Activated gamma-delta T cell treated with Interleukin-2 at 50 U/mL for 16 hours (primary cell): ENCODE data around the gene STX5.
"Not testable (repeated sequence)": the region's sequence is repeated elsewhere in the genome, so short reads cannot be mapped to it uniquely, and the experiment has no call there.

Experiments
- DNase-seq: peaks from one replicate; pipeline ENCODE4 v3.0.0-alpha.2; 2020

STX5 gene

DNA sequence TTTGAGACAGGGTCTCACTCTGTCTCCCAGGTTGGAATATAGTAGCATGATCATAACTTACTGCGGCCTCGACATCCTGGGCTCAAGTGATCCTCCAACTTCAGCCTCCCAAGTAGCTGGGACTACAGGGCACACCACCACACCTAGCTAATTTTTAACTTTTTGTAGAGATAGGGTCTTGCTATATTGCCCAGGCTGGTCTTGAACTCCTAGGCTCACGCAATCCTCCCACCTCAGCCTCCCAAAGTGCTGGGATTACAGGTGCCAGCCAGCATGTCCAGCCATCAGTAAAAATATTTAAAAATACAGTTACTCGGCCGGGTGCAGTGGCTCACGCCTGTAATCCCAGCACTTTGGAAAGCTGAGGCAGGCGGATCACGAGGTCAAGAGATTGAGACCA, 3.7 kb downstream of the STX5 start:
- DNase-seq, result not testable (repeated sequence)

DNA sequence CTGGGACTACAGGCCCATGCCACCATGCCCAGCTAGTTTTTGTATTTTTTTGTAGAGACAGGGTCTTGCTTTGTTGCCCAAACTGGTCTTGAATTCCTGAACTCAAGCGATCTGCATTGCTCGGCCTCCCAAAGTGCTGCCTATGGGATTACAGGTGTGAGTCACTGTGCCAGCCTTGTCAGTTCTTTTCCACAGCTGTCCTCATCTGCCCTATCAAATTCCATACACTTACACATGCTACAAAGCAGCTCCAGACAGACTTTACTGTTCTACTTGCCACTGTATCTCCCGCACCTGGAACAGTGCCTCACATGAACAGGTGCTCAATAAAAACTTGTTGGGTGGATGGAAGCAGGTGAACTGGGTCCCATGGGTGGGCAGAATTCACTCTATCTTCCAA, 8.2 kb downstream of the STX5 start:
- no peak for DNase-seq

DNA sequence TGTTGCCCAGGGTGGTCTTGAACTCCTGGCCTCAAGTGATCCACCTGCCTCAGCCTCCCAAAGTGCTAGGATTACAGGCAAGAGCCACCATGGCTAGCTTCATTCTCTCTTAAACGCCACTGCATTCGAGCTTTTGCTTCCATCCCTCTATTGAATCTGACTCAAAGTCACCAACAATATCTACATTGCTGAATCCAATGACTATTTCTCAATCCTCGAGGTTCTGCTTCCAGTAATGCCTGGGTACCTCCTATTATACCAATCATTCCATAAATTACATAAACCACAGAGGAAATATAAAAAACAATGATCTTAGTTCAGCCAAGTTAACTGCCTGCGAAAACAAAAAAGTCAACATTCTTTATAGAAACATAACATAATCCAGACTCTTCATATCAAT, 14.7 kb downstream of the STX5 start:
- no peak for DNase-seq

DNA sequence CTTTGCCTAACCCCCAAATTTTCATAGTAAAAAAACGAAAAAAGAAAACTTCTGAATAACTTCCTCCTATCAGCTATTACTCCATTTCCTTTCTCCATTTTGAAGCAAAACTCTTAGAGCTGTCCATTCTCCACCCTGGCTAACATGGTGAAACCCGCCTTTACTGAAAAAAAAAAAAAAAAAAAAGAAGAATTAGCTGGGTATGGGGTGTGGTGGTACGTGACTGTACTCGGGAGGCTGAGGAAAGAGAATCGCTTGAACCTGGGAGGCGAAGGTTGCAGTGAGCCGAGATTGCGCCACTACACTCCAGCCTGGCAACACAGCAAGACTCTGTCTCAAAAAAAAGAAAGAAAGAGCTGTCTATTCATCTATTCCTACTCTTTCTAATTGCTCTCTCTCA, 15.3 kb downstream of the STX5 start:
- DNase-seq, result no peak

DNA sequence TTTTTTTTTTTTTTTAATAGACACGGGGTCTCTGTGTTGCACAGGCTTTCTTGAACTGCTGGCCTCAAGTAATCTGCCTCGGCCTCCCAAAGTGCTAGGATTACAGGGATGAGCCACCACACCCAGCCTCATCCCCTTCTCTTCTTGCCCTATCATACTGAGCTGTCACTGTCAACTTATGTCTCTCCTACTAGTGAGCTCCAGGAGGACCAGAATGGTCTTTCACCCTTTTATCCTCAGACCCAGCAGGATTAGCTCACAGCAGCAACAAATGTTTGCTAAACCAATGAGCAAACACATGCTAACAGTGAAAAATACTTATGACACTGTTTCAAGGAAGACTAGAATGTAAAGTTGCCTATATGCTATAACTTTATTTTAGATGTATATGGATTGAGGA, 20.2 kb downstream of the STX5 start:
- no peak for DNase-seq

DNA sequence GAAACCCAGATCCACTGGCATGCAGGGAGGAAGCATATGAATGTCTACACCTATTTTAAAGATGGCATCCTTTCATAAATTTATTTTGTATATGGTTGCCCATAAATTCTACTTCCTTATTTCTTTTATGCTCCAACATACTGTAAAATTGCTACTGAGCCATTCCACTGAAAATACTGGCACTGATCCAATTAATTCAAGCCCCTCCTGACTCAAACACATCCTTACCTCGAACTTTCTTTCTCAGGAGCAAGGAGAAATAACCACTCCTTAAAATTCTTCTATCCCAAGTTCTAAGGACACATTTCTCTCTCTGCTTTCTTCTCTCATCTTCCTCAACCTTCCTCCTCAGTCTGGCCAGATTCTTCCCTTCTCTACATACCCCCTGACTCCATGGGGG, 21.1 kb downstream of the STX5 start:
- no peak for DNase-seq

DNA sequence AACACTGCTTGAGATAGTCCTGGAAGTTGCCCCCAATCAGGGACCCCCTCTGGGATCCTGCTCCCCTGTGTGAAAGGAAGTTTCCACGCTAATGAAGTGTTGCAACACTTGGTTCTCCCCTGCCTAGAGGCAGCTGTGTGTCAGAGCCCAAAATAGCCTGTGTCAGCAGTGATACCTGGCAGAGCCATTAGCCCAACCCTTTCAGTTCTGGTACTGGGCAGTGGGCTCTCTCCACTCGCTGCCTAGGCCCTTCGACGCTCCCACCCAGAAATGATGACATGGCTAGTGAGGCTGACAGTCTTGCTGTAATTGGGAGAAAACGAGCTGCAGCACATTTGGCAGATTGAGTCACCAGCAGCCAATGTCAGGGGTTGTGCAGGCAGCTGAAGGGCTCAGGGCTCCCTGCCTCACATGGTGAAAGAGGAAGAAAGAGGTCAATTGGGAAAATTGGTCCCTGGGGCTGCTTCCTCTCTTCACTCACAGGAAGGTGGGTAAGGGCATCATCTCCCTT, 25.2 kb downstream of the STX5 start:
- no peak for DNase-seq

DNA sequence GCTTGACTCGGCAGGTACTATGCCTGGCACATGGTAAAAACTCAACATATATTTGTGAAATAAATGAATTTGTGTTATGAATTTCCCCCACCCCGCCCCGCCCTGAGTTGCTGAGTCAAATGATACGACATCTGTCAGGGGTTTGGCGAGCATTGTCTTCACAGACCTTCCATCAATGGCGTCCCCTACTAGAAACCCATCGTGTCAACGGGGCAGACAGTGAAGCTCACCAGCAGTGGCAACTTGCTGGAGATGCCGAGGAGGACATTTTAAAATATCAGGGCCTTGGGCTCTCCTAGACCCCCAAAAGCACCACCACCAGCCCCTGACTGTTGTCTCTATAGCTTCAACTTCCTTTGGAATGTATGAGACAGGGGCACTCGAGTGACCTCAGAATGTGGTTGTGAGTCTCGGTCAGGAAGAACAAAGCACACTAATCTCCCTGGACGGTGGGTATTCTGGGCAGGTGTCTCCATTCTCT, 25.9 kb downstream of the STX5 start:
- DNase-seq, result no peak

DNA sequence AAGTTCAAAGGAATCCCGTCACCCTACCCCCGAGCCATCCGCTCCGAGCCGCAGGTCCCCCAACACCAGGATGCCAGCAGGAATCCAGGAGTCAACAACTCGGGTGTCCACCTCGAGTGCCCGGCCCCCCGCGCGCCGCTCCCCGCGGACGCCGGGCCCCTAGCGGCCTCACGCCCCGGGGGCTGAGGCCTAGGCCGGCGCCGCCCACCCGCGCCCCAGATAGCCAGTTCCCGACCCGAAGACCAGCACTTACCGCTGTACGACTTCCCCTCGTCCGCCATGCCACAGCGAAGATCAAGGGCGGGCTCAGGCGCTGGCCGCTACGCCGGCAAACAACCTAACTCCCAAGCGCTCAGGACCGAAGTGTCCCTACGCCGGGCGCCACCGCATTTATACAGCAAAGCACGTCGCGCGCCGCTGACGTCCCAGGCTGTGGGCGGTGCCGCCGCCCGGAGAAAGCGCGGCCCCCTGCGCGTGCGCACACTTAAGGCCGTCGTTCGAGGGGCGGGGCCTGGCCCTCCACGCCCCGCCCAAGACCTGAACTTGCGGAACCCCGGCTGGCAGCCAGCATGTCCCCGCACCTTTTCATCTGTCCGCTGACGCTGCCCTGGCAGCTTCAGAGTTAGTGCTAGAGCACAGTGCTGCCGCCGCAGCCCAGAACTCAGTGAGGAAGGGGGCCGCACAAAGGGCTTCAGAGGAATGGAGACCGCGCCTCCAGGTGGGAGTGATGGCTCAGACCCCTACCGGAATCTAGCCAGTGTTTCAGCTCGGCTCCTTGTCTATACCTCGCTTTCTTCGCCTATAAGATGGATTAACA, 26.6 kb downstream of the STX5 start, which contains the start of gene NXF1:
Gene NXF1, minus strand, starts transcription at position 365 of the 817 bp plus-strand sequence. Its CDS starts 84 bp downstream, at position 281.
- peak; percentile 94 for DNase-seq

DNA sequence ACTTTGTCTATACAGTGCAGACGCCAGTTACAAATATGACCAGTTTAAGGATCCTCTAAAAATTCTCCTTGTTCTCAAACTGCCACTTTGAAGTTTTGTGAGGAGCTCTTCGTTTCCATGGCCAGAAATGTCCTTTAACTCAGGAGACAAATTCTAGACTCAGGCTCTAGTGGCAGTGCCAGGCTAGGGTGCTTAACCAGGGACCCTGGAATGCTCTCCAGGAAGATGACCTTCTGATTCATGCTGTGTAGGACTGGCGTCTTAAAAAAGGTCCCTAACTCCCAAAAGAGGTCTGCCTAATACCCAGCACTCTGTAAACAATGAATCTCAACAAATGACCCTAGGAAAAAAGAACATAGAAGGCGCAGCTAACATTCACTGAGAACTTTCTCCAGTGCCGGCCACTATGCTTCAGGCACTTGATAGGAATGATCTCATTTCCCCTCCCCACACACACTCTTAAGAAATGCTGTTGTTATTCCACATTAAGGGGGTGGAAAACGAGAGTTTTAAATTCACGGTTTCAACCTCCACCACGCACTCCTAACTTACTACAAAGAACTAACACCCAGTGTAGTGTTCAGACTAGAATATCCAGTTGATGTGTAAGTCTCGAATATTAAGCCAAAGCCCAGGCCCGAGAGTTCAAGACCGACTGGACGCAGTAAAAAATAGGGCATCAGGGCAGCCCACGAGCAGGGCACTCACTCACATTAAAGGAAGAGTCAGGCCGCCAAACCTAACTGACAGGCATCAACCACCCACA, 27.4 kb downstream of the STX5 start:
- DNase-seq, result no peak

DNA sequence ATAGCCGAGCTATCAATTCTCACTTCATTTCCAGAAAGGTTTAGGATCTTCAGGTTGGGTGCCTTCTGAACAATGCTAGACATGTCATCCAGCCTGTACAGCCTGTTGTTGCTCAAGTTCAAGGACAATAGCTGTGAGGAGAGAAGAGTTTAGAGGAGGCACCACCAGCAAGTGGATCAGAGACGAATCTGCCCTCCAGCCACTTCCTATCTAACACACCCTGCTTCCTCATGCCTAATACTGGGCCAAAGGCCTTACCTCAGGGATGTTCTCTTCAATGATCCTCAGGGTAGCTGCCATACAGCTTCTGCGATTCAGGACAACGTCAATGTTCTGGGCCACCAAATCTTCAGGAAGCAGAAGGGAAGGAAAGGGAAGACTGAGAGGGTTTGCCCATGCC, 30.8 kb downstream of the STX5 start:
- DNase-seq, result no peak

DNA sequence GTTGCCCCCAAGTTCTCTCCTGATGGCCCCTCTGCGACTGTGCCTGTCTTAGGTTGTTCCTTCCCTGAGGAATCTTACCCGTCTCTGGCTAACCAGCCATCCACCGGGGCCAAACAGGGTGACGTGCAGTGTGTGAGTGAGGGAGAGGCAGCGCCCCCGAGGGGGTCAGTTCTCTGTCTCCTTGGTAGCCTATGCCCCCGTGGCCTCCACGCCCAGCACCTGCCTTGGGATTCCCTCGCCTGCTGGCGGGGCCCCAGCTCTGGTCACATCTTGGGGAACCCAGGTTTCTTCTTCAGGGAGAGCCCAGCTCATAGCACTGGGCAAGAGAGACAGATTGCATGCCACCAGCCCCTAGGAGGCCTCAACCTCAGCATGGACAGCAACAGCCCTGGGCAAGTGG, 32.4 kb downstream of the STX5 start:
- DNase-seq, result no peak

DNA sequence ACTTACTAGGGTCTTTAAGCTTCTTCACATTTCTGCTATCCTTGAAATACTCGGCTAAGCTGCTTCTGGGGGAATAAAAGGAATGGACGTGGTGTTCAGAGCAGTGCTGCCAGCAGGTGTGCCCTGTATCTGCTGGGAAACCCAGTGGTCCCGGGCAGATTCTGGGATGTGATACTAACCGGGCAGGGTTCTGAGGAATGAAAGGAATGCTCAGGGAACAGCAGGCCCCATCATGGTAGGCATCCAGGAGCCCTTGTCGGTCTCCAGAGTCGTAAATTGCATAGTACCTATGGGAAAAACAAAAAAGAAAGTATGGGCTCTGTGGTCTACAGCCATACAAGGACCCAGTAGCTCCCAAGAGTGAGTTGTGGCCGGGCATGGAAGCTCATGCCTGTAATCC, 35.6 kb downstream of the STX5 start:
- no peak for DNase-seq

DNA sequence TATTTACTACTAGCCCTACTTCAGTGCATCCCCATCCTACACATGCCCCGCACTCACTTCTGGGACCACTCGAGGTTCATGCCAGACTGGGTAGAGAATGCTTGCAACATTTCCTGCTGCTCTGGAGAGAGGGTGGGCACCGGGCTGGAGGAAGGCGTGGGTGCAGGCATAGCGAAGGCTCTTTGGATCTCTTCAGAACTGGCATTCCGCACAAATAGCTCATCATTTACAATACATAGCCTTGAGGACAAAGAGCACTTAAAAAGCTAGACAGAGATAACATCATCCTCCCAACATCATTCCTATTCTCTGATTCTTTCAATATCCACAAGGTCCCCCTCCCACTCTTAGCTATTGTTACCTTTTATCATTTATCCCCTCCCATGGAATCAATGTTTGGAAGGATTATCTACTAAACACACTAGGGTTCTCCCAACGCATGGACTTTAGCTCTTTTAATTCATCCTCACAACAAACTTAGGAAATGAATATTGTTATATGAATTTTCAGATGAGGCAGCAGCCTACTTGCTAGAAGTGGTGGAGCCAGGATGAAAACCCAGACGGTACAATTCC, 37.6 kb downstream of the STX5 start:
- DNase-seq, result no peak

DNA sequence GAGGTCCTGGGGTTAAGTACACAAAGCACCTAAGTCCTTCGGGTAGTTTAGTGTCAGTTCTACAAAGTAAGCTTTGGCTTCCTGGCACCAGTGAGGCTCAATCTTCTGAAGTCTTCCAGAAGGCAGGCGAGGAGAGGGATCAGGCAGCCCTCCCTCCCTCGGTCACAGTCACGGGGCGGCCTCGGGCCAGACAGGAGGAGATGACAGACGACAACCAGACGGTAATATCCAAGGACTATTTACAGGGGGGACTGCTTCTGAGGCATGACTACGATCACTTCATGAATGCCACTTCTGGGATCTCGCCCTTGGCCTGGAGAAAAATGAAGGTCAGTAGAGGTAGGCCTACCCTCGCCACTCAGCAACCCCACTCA, 39.7 kb downstream of the STX5 start:
- no peak for DNase-seq

DNA sequence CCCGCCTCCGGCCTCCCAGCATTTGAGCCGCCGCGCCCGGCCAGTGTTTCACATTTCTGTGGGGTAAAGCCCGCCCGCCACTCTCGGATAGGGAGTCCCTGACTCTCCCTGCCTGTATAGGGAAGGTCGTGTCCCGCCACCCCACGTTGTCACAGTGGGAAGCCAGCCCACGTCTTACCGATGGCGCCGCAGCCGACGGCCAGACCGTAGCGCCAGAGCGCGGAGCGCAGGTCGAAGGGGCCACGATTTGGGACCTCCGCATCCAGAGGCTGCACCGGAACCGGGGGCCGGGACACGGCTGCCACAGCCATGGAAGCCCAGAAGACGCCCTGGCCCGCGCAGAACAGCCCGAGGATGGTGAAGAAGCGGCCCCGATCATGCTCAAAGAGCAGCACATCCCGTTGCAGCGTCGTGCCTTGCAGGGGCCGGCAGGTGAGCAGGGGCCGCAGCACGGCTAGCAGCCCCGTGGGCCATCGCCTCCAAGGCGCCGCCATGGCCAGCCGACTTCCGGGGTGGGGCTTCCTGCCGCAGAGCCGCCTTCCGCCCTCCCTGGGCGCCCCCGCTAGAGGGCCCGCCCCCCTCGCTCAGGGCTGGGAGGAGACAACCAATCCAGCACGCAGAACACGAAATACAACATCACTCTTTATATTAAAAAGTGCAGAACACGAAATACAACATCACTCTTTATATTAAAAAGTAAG, 40.2 kb downstream of the STX5 start, which contains the start of gene TMEM223:
Gene TMEM223, minus strand, starts transcription at position 506 of the 701 bp plus-strand sequence. Its CDS starts 12 bp downstream, at position 494.
- DNase-seq, result peak; percentile 91

DNA sequence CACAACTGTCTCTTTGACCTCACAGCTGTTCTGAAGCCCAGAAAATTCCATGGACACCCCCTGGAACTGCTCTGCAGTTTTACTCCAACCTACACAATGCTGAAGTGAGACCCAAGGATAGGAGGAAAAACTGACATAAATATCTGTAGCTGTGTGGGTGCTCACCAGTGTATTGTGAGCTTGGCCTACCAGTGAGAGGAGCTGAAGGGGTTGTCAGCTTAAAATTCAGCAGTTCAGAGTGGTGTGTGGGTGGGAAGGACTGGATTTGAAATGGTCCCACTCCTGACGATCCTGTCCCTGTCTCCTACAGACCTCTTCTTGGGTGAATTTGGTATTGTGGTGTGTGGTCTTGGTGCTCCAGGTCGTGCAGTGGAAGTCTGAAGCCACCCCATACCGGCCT, 42.3 kb downstream of the STX5 start:
- no peak for DNase-seq

DNA sequence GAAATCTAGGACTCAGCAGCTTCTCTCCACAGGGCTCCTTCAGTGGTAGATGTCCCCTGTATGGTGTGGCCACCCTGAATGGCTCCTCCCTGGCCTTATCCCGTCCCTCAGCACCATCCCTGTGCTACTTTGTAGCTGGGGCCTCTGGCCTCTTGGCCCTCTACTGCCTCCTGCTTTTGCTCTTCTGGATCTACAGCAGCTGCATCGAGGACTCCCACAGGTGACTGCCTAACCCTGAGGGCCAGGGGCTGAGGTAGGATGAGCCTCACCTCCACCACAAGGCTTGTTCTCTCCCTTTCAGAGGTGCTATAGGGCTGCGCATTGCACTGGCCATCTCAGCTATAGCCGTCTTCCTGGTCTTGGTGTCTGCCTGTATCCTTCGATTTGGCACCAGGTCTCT, 42.9 kb downstream of the STX5 start:
- DNase-seq, result no peak

DNA sequence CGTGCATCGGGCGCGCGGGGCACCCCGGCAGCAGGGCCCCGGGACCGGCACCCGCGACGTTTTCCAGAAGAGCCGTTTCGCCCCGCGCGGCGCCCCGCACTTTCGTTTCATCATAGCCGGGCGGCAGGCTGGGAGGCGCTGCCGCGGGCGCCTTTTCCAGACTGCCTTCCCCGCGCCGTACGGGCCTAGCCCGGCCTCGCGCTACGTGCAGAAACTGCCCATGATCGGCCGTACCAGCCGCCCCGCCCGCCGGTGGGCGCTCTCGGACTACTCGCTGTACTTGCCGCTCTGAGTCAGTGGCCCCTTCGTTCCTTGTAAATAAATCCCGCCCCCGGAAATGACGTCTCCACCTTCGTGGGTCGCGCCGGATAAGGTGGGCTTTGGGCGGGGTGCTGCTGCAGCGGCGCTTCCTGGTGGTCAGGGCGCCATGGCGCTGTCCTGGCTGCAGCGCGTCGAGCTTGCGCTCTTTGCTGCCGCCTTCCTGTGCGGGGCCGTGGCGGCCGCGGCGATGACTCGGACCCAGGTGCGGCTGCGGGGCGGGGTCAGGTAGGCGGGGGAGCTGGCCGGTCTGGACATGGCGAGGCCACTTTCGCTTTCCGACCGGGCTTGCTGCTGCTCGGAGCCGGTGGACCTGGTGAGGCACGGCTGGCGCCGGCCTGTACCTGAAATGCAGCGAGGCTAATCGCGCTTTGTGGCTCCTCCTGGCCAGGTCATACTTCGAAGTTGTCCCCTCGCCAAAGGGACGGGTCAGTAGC, 44.7 kb downstream of the STX5 start, which contains the start of gene TMEM179B:
Gene TMEM179B, plus strand, starts transcription at position 398 of the 755 bp plus-strand sequence. Its CDS starts 30 bp downstream, at position 428.
- peak; percentile 99 for DNase-seq

DNA sequence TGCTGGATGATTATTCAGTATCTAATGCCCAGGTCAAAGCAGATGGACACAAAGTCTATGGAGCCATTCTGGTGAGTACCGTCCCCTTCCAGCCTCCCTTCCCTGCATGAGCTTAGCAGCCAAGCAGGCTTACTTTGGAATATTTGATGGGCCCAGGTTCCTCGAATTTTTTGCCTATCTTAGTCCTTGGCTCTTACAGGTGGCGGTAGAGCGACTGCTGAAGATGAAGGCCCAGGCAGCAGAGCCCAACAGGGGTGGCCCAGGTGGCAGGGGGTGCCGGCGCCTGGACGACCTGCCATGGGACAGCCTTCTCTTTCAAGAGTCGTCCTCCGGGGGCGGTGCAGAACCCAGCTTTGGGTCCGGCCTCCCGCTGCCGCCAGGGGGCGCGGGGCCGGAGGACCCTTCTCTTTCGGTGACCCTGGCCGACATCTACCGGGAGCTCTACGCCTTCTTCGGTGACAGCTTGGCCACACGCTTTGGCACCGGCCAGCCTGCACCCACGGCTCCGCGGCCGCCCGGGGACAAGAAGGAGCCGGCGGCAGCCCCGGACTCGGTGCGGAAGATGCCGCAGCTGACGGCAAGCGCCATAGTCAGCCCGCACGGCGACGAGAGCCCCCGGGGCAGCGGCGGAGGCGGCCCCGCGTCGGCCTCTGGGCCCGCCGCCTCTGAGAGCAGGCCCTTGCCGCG, 45.4 kb downstream of the STX5 start:
- DNase-seq, result peak; percentile 87

DNA sequence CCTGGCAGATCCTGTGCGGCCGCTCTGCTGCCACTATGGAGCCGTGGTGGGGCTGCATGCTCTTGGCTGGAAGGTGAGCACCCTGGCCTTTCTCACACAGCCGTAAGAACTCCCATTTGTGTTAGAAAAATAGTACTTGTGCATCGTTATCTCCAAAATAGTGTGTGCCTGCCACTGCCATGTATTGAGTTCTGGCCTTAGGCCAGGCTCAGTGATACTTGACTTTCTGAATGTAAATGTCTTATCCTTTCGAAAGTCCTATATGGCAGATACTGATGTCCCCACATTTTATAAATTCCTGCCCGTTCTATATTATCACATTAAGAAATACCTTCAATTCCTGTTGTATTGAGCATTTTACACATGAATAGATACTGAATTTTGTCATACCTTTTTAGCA, 49.1 kb downstream of the STX5 start:
- DNase-seq, result no peak
